Smooth muscle cell (in vitro differentiated cells): ENCODE measurements around the gene COX18. TPM values are rescaled to one million over a fixed set of nuclear protein-coding genes. Genes with fewer than 3 reads are reported as not detected.

Experiments
- DNase-seq: peaks from one replicate; lab custom pipeline; 2025; ENCODE audit not compliant: unreplicated experiment; lab: John Stamatoyannopoulos, UW
- H2AFZ ChIP-seq: fragments of 200-600 bp; sonication (generic); 2 replicates; pipeline ENCODE4 v1.6.0; 2016; ENCODE audit warnings: antibody characterized with exemption, low read depth, mild to moderate bottlenecking
- H3F3A ChIP-seq: fragments of 200-600 bp; sonication (generic); 2 replicates; pipeline ENCODE4 v1.6.0; 2017; ENCODE audit warnings: antibody characterized with exemption, low read depth
- H3K27ac ChIP-seq: fragments of 200-600 bp; sonication (generic); 2 replicates; pipeline ENCODE4 v1.5.1; 2016; ENCODE audit warnings: low read depth, mild to moderate bottlenecking
- H3K27me3 ChIP-seq: fragments of 200-600 bp; sonication (generic); 2 replicates; pipeline ENCODE4 v1.6.1; 2016; ENCODE audit warnings: low read depth, mild to moderate bottlenecking
- H3K36me3 ChIP-seq: fragments of 200-600 bp; sonication (generic); 2 replicates; pipeline ENCODE4 v1.5.1; 2016; ENCODE audit warnings: low read depth
- H3K4me1 ChIP-seq: fragments of 200-600 bp; sonication (generic); 2 replicates; pipeline ENCODE4 v1.5.1; 2016; ENCODE audit warnings: low read depth
- H3K4me2 ChIP-seq: fragments of 200-600 bp; sonication (generic); 2 replicates; pipeline ENCODE4 v1.6.0; 2016; ENCODE audit warnings: mild to moderate bottlenecking
- H3K4me3 ChIP-seq: fragments of 200-600 bp; sonication (generic); 2 replicates; pipeline ENCODE4 v1.5.1; 2016; ENCODE audit warnings: mild to moderate bottlenecking
- H3K79me2 ChIP-seq: fragments of 200-600 bp; sonication (generic); 2 replicates; pipeline ENCODE4 v1.6.0; 2016; ENCODE audit warnings: low read depth, mild to moderate bottlenecking
- H3K9ac ChIP-seq: fragments of 200-600 bp; sonication (generic); 2 replicates; pipeline ENCODE4 v1.6.0; 2016; ENCODE audit warnings: low read depth
- H3K9me3 ChIP-seq: fragments of 200-600 bp; sonication (generic); replicated peaks from 2 replicates; pipeline ENCODE4 v1.5.1; 2016; ENCODE audit warnings: low read depth
- H4K20me1 ChIP-seq: fragments of 200-600 bp; sonication (generic); 2 replicates; pipeline ENCODE4 v1.6.0; 2016; ENCODE audit warnings: low read depth
- CTCF ChIP-seq: fragments of 200-600 bp; sonication (generic); IDR thresholded peaks from 2 replicates; pipeline ENCODE4 v1.5.1; 2017; ENCODE audit warnings: borderline replicate concordance, mild to moderate bottlenecking, antibody characterized with exemption; ENCODE audit not compliant: insufficient read depth, poor library complexity, severe bottlenecking
- WGBS: methylation state at CpG from one replicate; pipeline ENCODE4 v1.1.7; 2016; ENCODE audit warnings: low lambda C conversion rate; 5-methylcytosine and 5-hydroxymethylcytosine counted together
- polyA plus RNA-seq: library from polyadenylated mRNA; unstranded; fragments of >200 nt; fragmentation: Nextera tagmentation; extraction: Ambion mirVana; gene quantifications from 2 replicates; pipeline ENCODE4 v1.2.1, GENCODE V29; 2016
- total RNA-seq: library from RNA; depleted of rRNA; stranded (reverse); fragments of >200 nt; gene quantifications from 2 replicates; pipeline ENCODE4 v1.2.3, GENCODE V29; 2014

The COX18 gene
- total and polyA plus RNA-seq, 2 experiments from 2014 or later, result 7.1 to 24.2 TPM

- no peak for TF ChIP-seq CTCF
- no peak for DNase-seq
- Histone ChIP-seq H4K20me1 (peaks cover 6% of the 10 kb centered on the region), H3F3A (peaks cover 5% of the 10 kb centered on the region), H3K4me2 (no peak overlapping the region), H3K9me3 (no peaks in the 10 kb centered on the region), H2AFZ (no peak overlapping the region), H3K27ac (no peak overlapping the region), H3K79me2 (peaks cover 22% of the 10 kb centered on the region), H3K27me3 (no peaks in the 10 kb centered on the region), H3K36me3 (peaks cover 30% of the 10 kb centered on the region), H3K9ac (no peak overlapping the region), H3K4me1 (no peaks in the 10 kb centered on the region), H3K4me3 (no peak overlapping the region)
- 97% methylated on average over 1 of the region's 1 CpG for WGBS
Measured at GRCh38 chr4:73092868-73093267, 23.4 kb upstream of the COX18 start.

- Histone ChIP-seq H3K9me3 (no peaks in the 10 kb centered on the region), H2AFZ (no peak overlapping the region), H3K4me2 (no peak overlapping the region), H3K27me3 (no peaks in the 10 kb centered on the region), H4K20me1 (peaks cover 19% of the 10 kb centered on the region), H3K4me3 (no peak overlapping the region), H3K79me2 (peaks cover 40% of the 10 kb centered on the region), H3K9ac (no peak overlapping the region), H3K4me1 (no peaks in the 10 kb centered on the region), H3K36me3 (peaks cover 18% of the 10 kb centered on the region), H3K27ac (no peak overlapping the region), H3F3A (peaks cover 5% of the 10 kb centered on the region)
- WGBS, result 100% methylated on average over 1 of the region's 1 CpG
- DNase-seq, result no peak
- TF ChIP-seq CTCF, result no peak
Measured at GRCh38 chr4:73090738-73091137, 21.2 kb upstream of the COX18 start.

- peaks cover 5% of the 10 kb centered on the region for H3F3A ChIP-seq
- no peak overlapping the region for H3K27ac ChIP-seq
- no peak overlapping the region for H3K4me3 ChIP-seq
- H3K9me3 ChIP-seq, result no peaks in the 10 kb centered on the region
- DNase-seq, result no peak
- H3K36me3 ChIP-seq, result peaks cover 28% of the 10 kb centered on the region
- H3K27me3 ChIP-seq, result no peaks in the 10 kb centered on the region
- H3K79me2 ChIP-seq, result peaks cover 51% of the 10 kb centered on the region
- H3K4me1 ChIP-seq, result no peaks in the 10 kb centered on the region
- no peak overlapping the region for H3K4me2 ChIP-seq
- no peak for TF ChIP-seq CTCF
- H4K20me1 ChIP-seq, result peaks cover 26% of the 10 kb centered on the region
- no peak overlapping the region for H3K9ac ChIP-seq
- no peak overlapping the region for H2AFZ ChIP-seq
Measured at GRCh38 chr4:73087871-73088270, 18.4 kb upstream of the COX18 start.

GRCh38 chr4:73086095-73086868, 16.8 kb upstream of the COX18 start:
- Histone ChIP-seq H3K9ac (no peak overlapping the region), H3K4me2 (no peak overlapping the region), H3K79me2 (peaks cover 51% of the 10 kb centered on the region), H3K27me3 (no peaks in the 10 kb centered on the region), H3K4me1 (no peaks in the 10 kb centered on the region), H4K20me1 (peaks cover 27% of the 10 kb centered on the region), H3K36me3 (peaks cover 23% of the 10 kb centered on the region), H2AFZ (no peak overlapping the region), H3K9me3 (no peaks in the 10 kb centered on the region), H3K4me3 (no peak overlapping the region), H3K27ac (no peak overlapping the region), H3F3A (no peaks in the 10 kb centered on the region)
- WGBS, result 96% methylated on average over 6 of the region's 6 CpGs
- no peak for TF ChIP-seq CTCF
- no peak for DNase-seq
